Measurements from ENCODE around the gene OR5AU1.

Gene OR5AU1

GRCh38 chr14:21108791-21109190 lies 47.1 kb downstream of the OR5AU1 start:
- no peak for DNase-seq (ENCODE audit: extremely low read depth, insufficient read length)

DNA sequence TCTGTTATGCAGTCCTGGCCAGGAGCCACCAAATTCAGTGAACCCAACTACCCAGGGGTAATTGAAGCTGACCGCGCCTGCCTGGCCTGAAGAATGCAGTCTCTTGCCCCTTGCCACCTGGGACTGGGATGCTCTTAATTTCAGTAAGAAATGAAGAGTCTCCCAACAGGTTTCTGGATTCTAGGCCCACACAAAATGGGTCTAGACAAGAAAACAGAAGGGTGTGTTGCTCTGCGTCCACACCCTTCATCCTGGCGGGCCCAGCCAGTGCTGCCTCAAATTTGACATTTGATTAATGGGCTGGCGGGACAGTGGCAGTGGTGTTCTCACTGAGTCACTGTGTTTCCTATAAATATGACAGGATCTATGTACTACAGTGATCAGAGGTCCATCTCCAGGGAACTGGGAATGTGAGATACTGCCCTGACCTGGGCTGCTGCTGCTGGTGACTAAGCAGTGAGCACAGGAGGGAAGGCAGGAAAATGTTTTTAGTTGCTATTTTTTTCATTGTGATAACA lies 48.5 kb downstream of the OR5AU1 start:
- TF ChIP-seq, protein P1, sequence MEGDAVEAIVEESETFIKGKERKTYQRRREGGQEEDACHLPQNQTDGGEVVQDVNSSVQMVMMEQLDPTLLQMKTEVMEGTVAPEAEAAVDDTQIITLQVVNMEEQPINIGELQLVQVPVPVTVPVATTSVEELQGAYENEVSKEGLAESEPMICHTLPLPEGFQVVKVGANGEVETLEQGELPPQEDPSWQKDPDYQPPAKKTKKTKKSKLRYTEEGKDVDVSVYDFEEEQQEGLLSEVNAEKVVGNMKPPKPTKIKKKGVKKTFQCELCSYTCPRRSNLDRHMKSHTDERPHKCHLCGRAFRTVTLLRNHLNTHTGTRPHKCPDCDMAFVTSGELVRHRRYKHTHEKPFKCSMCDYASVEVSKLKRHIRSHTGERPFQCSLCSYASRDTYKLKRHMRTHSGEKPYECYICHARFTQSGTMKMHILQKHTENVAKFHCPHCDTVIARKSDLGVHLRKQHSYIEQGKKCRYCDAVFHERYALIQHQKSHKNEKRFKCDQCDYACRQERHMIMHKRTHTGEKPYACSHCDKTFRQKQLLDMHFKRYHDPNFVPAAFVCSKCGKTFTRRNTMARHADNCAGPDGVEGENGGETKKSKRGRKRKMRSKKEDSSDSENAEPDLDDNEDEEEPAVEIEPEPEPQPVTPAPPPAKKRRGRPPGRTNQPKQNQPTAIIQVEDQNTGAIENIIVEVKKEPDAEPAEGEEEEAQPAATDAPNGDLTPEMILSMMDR (IDR thresholded peaks at IDR 0.05; ENCODE audit: insufficient read depth, low read length, poor library complexity, severe bottlenecking): no peak
- Histone ChIP-seq H3K4me3 (replicated peaks; ENCODE audit: low read depth, low read length) (no peak overlapping the region), H3K27me3 (replicated peaks; ENCODE audit: control insufficient read depth, insufficient read depth, low read length) (no peaks in the 10 kb centered on the region), H3K36me3 (ENCODE audit: control insufficient read depth, insufficient read depth, low read length) (no peaks in the 10 kb centered on the region)
- DNase-seq (ENCODE audit: extremely low read depth, insufficient read length): no peak

More at GRCh38 chr14:21108791-21109190, 47.1 kb downstream of the OR5AU1 start:
- TF ChIP-seq, protein P1 (IDR thresholded peaks at IDR 0.05; ENCODE audit: insufficient read depth, low read length, poor library complexity, severe bottlenecking): no peak
- Histone ChIP-seq H3K27me3 (replicated peaks; ENCODE audit: control insufficient read depth, insufficient read depth, low read length) (no peaks in the 10 kb centered on the region), H3K36me3 (ENCODE audit: control insufficient read depth, insufficient read depth, low read length) (no peaks in the 10 kb centered on the region), H3K4me3 (replicated peaks; ENCODE audit: low read depth, low read length) (no peak overlapping the region)

- TF ChIP-seq, protein P1 (IDR thresholded peaks at IDR 0.05; ENCODE audit: insufficient read depth, low read length, poor library complexity, severe bottlenecking): peak; percentile 93
- DNase-seq (ENCODE audit: extremely low read depth, insufficient read length): no peak
- Histone ChIP-seq H3K27me3 (replicated peaks; ENCODE audit: control insufficient read depth, insufficient read depth, low read length) (no peaks in the 10 kb centered on the region), H3K36me3 (ENCODE audit: control insufficient read depth, insufficient read depth, low read length) (no peaks in the 10 kb centered on the region), H3K4me3 (replicated peaks; ENCODE audit: low read depth, low read length) (no peak overlapping the region)
These were observed 49.2 kb downstream of the OR5AU1 start for GRCh38 chr14:21106498-21107282.

GRCh38 chr14:21106176-21106497 lies 49.7 kb downstream of the OR5AU1 start:
- no peak for DNase-seq (ENCODE audit: extremely low read depth, insufficient read length)
- TF ChIP-seq, protein P1 (IDR thresholded peaks at IDR 0.05; ENCODE audit: insufficient read depth, low read length, poor library complexity, severe bottlenecking): no peak
- H3K36me3 ChIP-seq (ENCODE audit: control insufficient read depth, insufficient read depth, low read length): no peaks in the 10 kb centered on the region
- H3K4me3 ChIP-seq (replicated peaks; ENCODE audit: low read depth, low read length): no peak overlapping the region
- H3K27me3 ChIP-seq (replicated peaks; ENCODE audit: control insufficient read depth, insufficient read depth, low read length): no peaks in the 10 kb centered on the region

DNA sequence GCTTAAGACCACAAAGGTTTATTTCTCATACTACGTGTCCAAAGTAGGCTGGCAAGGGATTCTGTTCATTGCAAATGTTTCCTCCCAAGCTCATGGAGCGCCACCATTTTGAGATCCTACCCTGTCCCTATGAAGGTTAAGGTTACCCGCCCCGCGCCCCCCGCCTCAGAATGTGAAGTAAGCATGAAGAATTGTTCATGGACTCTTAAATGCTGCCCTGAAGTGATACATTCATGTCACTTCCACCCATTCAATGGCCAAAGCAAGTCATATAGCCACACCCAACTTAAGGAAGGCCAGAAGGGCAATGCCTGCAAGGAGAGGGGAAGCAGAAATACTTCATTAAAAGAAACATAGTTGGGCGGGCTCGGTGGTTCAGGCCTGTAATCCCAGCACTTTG lies 50.8 kb downstream of the OR5AU1 start:
- no peak for DNase-seq (ENCODE audit: extremely low read depth, insufficient read length)
- no peaks in the 10 kb centered on the region for H3K27me3 ChIP-seq (replicated peaks; ENCODE audit: control insufficient read depth, insufficient read depth, low read length)
- TF ChIP-seq, protein P1 (IDR thresholded peaks at IDR 0.05; ENCODE audit: insufficient read depth, low read length, poor library complexity, severe bottlenecking): no peak
- H3K4me3 ChIP-seq (replicated peaks; ENCODE audit: low read depth, low read length): peak overlapping the region; percentile 93
- no peaks in the 10 kb centered on the region for H3K36me3 ChIP-seq (ENCODE audit: control insufficient read depth, insufficient read depth, low read length)

All from GM06990 (cell line).